ENCODE measurements around the gene IL34. TPM values are rescaled to one million over a fixed set of nuclear protein-coding genes. Genes with fewer than 3 reads are reported as not detected.
A peak's percentile ranks its signal among the peaks of the same experiment; 100 is the strongest.

Gene IL34
- polyA plus RNA-seq, 1 of the 3 experiments (the other 2 are of a cell fraction) = 0.18 TPM

- no peak overlapping the region for H2AFZ ChIP-seq (ENCODE audit: low read depth)
- peak overlapping the region; percentile 22; the same call in 1 of the 2 replicates for H3K4me2 ChIP-seq
- peaks cover 23% of the 10 kb centered on the region for H3K79me2 ChIP-seq (ENCODE audit: insufficient read depth)
- peaks cover 15% of the 10 kb centered on the region for H4K20me1 ChIP-seq (ENCODE audit: insufficient read depth)
- POLR2A ChIA-PET = interaction anchor here (0.9 to 2.5 kb wide), 5 partner anchors 7 to 83 kb away, joined by 3 to 5 read pairs (median 4); no protein-coding TSS in a partner anchor
- peak overlapping the region; percentile 47 to 93; a peak in 3 of 4 replicates for H3K27ac ChIP-seq (ENCODE audit: low read depth in 2 of 2, low read length in 1 of 2)
- H3K4me3 ChIP-seq (ENCODE audit: low read depth in 2 of 2, low read length in 1 of 2) = no peak overlapping the region
- H3K27me3 ChIP-seq (ENCODE audit: insufficient read depth) = no peaks in the 10 kb centered on the region
- DNase-seq = peak; percentile 77
- no peak overlapping the region for H3K9ac ChIP-seq
- TF ChIP-seq TEAD4 (IDR thresholded peaks at IDR 0.05; ENCODE audit: borderline replicate concordance, insufficient read depth) (no peak), FOSL2 (IDR thresholded peaks at IDR 0.05; ENCODE audit: borderline replicate concordance, low read depth) (no peak), EZH2phosphoT487 (IDR thresholded peaks at IDR 0.05; ENCODE audit: borderline replicate concordance, low read depth) (no peak), ELF1 (IDR thresholded peaks at IDR 0.05) (no peak; the same call in none of the 2 replicates), NFIC (IDR thresholded peaks at IDR 0.05; ENCODE audit: borderline replicate concordance) (peak; percentile 70), MAX (IDR thresholded peaks at IDR 0.05; ENCODE audit: low read depth) (0 out of 2 replicates have a peak, but pooled peaks have one; percentile 31), RFX5 (IDR thresholded peaks at IDR 0.05; ENCODE audit: low read length) (no peak), CHD2 (IDR thresholded peaks at IDR 0.05; ENCODE audit: low read length, partially characterized antibody) (no peak), SMC3 (IDR thresholded peaks at IDR 0.05; ENCODE audit: low read depth, low read length) (no peak), TCF12 (IDR thresholded peaks at IDR 0.05) (peak; percentile 32; the same call in 1 of the 2 replicates), TAF1 (IDR thresholded peaks at IDR 0.05; ENCODE audit: borderline replicate concordance, low read depth, low read length) (no peak), EP300 (IDR thresholded peaks at IDR 0.05; ENCODE audit: borderline replicate concordance in 1 of 2, low read depth in 1 of 2, low read length in 1 of 2) (peak in 1 of 2 experiments; percentile 26; a peak in 1 of 4 replicates), RAD21 (IDR thresholded peaks at IDR 0.05; ENCODE audit: low read length) (no peak), FOXJ3 (CRISPR knock-in tag; IDR thresholded peaks at IDR 0.05) (0 out of 2 replicates have a peak, but pooled peaks have one; percentile 7), FOXM1 (IDR thresholded peaks at IDR 0.05; ENCODE audit: low read depth) (no peak), POLR2AphosphoS5 (IDR thresholded peaks at IDR 0.05; ENCODE audit: low read depth, low read length) (0 out of 2 replicates have a peak, but pooled peaks have one; percentile 19)
- TF ChIP-seq, protein P1, sequence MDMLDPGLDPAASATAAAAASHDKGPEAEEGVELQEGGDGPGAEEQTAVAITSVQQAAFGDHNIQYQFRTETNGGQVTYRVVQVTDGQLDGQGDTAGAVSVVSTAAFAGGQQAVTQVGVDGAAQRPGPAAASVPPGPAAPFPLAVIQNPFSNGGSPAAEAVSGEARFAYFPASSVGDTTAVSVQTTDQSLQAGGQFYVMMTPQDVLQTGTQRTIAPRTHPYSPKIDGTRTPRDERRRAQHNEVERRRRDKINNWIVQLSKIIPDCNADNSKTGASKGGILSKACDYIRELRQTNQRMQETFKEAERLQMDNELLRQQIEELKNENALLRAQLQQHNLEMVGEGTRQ (IDR thresholded peaks at IDR 0.05; ENCODE audit: borderline replicate concordance, low read depth, low read length) = no peak
- no peaks in the 10 kb centered on the region for H3K9me2 ChIP-seq
- peaks cover 0 to 3% of the 10 kb centered on the region in 2 experiments for H3K36me3 ChIP-seq (replicated peaks in 1 of 2; ENCODE audit: control insufficient read depth in 1 of 2, insufficient read depth in 2 of 2, low read length in 1 of 2)
- peaks cover 45 to 88% of the 10 kb centered on the region in 2 experiments for H3K4me1 ChIP-seq (ENCODE audit: control insufficient read depth in 1 of 2, insufficient read depth in 2 of 2, low read depth in 1 of 2, low read length in 1 of 2)
- no peaks in the 10 kb centered on the region for H3F3A ChIP-seq (replicated peaks; ENCODE audit: insufficient read depth)
- WGBS (ENCODE audit: low lambda C conversion rate) = 51% methylated on average over 7 of the region's 8 CpGs
- CTCF ChIA-PET = interaction anchor here (0.9 to 4.9 kb wide), 8 partner anchors 8 to 82 kb away, joined by 3 to 39 read pairs (median 12); no protein-coding TSS in a partner anchor
- no peaks in the 10 kb centered on the region for H3K9me3 ChIP-seq
Observed at GRCh38 chr16:70688246-70688742, 41.9 kb downstream of the IL34 start.

All from SK-N-SH (cell line).